HG03097 (cell line): ENCODE measurements around the gene ABI3BP.
A peak's percentile ranks its signal among the peaks of the same experiment; 100 is the strongest.

Experiments used
- ATAC-seq: cut with Tn5 transposase; IDR thresholded peaks from one replicate; pipeline ENCODE4 v1.9.1; 2021; ENCODE audit not compliant: unreplicated experiment, low FRiP score

The ABI3BP gene

DNA sequence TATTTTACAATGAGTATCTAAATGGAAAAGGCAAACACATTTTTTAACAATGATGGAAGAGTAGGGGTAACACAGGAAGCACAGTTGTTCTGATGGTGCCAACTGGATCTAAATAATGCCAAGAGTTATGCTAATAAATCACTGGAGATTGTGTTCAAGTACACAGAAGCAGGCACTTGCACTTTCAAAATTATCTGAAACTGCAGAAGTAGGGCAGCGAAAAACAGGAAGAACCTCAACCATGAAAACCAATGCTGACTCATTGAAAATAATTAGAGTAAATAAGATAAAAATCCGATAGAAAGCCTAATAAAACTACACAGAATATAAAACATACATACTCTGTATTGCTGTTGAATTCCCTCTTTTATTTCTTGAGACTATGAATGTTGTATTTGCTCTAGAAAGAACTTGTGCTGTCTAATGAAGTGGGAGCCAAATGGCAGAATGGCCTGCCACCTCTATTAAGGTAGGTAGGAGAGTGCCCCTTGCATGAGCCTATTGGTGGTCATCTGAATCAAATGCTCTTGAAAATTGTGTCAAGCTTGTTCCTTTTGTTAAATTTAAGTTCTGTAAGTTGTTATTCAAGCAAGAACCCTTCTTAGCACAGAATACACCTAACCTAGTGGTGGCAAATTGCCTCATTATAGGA, 93.7 kb downstream of the ABI3BP start:
- ATAC-seq, result peak; percentile 66

DNA sequence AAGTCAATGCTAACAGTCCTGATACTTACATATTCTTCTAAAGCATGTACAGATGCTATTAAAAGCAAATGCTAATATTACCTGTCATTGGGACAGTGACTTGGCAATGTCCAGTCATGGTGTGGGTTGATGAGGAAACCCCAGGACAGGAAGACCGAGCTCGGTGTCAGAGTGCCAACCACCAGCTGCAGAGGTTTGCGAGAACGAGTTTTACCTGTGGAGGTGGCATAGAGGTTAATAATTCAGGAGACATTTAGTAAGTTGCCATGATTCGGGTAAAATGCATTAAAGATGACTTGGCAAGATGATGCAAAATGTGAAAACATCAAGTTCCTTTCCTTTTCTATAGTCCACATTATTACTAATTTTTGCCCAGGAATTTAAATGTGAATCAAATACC, 94.5 kb downstream of the ABI3BP start:
- ATAC-seq, result no peak

DNA sequence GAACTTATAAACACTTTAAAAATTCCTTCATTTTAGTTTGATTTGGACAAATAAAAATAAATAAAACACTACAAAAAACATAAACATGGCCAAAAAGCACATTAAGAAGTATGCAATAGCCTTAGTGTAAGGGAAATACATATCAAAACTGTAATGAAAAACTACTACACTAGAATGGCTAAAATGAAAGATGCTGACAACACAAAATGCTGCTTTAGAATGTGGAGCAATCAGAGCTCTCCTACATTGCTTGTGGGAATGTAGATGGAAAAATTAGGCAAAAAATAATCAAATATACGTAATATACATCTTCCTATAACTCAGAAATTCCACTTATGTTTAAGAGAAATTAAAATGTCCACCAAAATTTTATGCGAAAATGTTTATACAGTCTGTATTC, 96.2 kb downstream of the ABI3BP start:
- ATAC-seq, result no peak

DNA sequence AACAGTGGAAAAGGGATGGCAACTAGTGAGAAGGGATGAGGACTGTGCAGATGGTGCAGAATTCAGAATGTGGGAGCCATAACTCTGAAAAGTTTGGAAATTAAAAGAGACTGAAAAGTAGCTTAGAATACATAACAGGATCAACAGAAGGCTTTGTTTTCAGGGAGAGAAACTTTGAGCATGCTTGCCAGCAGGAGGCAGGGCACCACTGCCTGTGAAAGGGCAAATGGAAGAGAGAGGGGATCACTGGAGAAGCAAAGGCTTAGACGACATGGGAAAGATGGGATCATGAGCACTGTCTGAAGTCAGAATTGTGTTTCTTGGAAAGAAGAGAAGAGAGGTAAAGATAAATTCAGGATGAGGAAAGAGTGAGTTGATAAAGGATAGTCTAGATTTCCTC, 99.6 kb downstream of the ABI3BP start:
- no peak for ATAC-seq

DNA sequence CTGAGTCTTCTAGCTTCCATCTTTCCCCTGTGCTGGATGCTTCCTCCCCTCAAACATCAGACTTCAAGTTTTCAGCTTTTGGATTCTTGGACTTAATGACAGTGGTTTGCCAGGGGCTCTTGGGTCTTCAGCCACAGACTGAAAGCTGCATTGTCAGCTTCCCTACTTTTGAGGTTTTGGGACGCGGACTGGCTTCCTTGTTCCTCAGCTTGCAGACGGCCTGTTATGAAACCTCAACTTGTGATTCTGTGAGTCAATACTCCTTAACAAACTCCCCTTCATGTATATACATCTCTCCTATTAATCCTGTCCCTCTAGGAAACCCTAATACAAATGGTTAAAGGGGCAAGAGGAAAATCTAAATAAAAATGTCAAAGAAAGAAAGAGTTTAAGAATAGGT, 100.1 kb downstream of the ABI3BP start:
- no peak for ATAC-seq

DNA sequence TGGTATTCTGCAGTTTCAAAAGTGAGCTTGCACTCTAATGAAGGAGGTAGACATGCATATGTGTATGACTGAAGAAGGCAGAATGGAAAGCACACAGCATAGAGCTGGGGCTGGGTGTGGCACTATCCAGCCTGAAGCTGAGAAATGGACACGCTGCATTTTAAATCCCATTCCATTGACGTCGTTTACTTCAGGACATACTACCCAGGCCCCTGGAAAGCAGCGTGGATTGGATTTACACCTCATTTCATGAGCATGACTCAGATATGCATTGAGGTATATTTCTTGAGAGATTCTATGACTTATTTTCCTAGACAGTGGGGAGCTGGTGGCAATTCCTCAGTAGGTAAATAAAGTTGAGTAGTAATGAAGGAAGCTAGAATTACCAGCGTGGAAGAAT, 101.4 kb downstream of the ABI3BP start:
- ATAC-seq, result no peak

DNA sequence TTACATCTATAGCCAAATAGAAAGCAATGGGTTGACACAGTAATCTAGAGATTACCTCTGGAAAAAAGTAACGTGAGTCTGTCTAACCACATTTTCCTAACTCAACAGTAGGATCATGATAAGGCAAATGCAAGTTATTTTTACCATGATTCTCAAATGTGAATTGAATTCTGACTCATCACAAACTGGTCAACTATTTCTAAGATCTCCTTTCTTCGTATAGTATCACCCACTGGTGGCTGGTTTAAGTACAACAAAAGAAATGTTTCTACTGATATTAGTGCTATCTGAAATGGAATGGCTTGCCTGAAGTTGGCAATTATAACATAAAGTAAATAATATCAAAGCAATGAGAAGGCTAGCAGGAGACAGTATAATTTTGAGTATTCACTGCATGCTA, 102.2 kb downstream of the ABI3BP start:
- no peak for ATAC-seq

DNA sequence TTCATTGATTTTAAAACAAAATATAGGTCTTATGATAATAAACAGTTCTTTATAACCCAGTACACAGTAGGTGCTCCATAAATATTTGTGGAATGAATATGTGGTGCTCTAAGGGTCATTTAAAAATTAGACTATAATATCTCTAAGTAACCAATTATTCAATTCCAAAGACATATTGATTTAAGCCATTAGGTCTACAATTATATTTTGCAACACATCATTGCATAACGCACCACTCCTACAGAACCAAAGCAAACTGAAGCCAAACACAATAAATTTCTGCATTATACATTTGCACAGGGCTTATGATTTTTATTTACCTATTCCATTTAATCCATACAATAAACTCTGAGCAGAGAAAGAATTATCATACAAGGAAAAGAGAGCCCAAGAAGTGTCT, 104.3 kb downstream of the ABI3BP start:
- no peak for ATAC-seq

DNA sequence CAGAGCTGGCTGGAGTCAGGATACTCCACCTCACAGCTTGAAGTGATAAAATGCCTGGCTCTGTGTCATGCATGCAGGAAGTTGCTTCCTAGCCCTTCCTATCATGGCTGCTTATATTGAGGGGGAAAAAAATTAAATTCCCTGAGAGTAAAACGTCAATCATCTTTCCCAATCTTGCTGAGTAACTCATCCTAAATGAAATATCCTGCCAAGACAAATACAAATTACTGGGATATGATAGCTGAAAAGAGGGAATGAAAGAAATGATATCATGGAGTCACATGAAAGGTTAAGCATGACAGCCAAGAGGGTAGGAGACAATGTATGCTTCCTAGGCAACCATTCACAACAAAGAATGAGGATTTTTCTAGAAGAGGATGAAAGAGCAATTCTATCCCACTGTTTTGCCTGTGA, 110.6 kb downstream of the ABI3BP start:
- no peak for ATAC-seq

DNA sequence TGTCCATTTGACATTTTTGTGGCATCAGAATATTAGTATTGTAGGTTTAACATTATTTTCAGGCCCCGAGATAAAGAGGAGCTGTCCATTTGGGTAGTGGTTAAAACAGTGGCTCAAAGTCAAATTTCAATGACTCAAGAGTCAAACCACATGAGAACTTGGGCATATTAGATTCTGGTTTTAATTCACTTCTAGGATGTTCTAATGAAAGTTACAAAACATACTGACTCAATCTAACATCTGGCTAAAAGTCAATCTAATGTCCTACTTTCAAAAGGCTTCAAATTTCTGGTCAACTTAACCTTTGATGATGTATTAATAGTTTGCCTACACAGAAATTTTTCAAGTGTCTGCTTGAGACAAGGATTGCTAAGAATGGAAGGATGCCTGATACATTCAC, 112.4 kb downstream of the ABI3BP start:
- no peak for ATAC-seq

DNA sequence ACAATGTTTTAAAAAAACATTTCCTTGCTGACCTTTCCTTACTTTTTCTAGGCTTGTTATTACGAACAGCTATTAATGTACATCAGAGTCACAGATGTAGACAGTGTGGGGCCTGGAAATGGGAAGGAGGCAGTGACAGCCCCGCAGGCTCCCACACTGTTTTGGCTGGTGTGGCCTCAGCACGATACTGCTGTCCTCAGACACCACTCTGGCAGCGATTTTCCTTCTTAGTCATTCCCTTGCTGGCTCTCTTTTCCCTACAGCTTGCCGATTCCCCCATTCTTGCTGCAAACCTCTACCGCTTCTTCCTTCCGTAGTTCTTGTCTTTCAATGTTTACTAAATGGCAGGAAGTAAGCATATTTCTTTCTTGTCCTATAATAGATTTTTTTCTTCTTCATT, 113.1 kb downstream of the ABI3BP start:
- ATAC-seq, result no peak

DNA sequence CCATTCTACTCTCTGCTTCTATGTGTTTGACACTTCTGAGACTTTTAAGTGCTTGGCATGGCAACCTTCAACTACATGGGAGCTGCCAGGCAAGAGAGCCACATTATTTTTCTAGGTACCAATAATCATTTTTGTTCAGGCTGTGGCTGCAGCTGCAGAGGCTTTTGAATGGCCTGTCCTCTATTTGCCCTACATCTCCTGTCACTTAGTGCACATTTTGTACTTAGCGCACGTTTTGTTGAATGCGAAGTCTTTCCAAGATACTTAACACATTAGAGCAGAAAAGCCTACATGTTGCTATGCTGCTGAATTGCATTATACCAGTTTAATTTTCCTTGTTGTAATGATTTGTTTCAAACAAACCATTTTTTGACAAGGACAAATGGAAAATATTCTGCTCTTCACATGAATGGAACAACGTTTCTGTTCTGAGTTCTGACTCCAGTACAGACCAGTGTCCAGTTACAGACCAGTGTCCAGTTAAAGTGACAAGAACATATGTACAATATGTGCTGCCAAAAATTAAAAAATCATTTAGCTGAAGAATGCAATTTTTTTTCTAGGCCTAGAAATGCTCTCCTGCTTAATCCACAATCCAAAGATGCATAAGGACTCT, 113.9 kb downstream of the ABI3BP start:
- ATAC-seq, result no peak

DNA sequence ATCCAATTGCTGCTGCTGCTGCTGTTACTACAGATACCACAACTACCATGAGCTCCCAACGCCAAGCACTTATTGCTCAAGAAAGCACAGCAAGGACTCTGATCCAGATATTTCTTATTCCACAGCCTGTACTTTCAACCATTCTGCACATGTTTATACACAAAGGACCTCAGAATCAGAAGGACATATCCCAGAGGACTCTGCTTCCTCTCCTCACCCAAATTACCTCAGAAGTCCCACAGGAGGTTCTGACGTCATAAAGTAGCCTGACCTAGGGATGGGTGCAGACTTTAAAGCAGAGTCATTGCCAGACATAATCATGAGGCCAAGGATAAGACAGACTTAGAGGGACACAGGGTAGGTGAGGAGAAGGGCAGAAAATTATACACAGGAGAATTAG, 115.9 kb downstream of the ABI3BP start:
- no peak for ATAC-seq

DNA sequence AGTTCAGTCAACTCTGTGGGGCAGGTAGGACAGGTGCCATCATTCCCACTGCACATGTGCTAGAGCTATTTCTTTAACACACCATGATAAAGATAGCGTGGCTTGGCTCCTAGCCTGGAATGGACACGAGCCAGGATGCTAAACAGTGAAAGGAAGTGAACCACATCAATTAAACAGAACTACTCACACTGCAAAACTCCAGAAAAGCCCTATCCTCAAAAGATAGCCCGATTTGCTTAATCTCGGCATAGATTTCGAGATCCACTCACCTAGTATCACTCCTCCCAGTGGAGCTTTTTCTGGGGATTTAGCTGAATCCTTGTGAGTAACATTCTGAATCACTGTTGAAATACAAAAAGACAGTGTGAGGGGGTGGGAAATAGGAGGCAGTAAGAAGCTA, 118.0 kb downstream of the ABI3BP start:
- no peak for ATAC-seq

DNA sequence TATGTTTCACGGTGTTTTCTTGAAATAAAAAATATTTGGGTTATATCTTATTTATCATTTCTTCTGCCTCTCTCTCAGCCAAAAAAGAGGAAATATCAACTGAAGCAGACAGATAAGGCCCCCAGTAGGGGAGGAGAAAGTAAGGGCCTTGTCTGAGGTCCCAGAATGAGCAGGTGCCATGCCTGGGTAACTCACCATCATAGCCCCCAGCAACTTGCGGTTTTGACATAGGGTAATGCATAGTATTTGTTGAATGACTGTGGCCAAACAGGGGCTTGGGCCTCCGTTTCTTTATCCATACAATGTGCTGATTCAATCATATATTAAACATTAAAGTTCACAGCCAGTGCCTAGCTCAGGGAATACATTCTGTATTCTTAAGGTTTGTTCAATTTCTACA, 119.6 kb downstream of the ABI3BP start:
- ATAC-seq, result no peak

DNA sequence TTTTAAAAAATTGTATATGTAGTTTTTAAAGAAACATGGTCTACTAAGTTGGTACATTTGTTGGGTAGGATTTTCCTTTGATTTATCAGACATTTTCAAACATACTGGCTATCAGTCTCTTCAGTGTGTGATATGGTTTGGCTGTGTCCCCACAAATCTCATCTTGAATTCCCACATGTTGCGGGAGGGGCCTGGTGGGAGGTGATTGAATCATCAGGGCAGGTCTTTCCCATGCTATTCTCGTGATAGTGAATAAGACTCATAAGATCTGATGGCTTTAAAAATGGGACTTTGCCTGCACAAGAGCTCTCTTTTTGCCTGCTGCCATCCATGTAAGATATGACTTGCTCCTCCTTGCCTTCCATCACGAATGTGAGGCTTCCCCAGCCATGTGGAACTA, 121.9 kb downstream of the ABI3BP start:
- no peak for ATAC-seq

DNA sequence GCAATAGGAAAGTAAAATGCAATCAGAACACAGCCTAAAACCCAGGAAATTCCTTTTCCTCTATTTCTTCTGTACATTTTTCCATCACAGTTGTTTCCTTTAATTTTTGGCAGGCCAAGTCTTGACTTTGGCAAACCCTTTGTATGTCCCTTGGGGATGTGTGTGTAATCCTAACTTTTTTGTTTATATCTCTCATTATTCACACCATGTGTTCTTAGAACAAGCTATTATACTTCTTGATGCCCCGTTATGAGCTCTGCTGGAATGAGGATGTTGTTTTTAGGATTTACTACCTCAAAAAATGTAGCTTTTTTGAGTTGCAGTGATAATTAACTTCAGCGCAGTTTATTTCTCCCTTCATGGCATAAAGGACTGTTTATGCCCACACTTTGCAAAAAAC, 123.4 kb downstream of the ABI3BP start:
- ATAC-seq, result no peak

DNA sequence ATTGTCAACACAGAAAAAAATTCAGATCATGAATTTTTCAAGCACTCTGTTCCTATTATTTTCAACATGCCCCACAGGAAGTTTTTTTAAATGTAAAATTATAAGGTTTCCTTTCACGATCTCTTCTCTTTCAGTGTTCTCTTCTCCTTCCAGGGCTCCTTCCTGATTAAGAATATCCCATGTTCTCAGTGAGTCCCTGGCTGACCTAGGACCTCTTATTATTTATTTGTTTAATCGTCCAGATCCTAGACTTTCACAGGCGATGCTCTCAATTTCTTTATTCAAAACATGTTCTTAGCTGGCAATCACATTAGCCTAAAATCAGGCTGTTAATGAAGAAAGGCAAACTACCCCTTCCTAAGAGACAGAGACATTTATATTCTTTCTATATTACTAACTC, 124.3 kb downstream of the ABI3BP start:
- no peak for ATAC-seq

DNA sequence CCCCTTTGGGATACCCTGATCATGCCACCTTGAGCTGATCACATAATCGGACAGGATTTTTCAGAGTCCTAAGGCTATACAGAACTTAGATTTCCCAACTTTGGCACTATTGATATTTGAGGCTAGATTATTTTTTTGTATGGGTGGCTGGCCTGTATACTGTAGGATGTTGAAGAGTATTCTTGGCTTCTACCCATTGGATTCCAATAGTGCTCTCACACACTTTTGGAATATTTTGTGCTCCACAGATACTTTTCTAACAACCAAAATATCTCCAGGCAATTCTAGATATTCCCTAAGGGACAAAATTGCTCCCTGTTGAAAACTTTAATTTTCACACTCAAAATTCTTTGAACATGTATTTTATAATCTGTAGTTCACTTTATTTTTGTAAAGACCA, 125.1 kb downstream of the ABI3BP start:
- no peak for ATAC-seq

DNA sequence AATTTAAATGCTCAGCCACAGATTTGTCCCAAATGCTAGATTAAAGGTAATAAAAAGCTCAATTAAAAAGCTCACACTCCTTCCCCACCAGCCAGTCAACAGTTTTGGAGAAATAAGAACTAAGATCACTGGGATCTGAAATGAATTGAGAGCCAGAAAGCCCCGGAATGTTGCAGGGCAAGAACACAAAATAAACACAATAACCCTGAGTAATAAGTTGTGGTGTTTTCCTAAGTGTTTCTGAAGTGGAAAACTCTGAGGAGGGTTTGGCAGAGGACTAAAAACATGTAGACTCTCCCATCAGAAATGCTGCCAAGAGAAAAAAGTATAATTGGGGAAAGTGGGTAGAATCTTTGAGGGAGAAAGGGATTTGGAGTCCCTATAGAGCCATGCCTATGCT, 127.8 kb downstream of the ABI3BP start:
- ATAC-seq, result no peak

DNA sequence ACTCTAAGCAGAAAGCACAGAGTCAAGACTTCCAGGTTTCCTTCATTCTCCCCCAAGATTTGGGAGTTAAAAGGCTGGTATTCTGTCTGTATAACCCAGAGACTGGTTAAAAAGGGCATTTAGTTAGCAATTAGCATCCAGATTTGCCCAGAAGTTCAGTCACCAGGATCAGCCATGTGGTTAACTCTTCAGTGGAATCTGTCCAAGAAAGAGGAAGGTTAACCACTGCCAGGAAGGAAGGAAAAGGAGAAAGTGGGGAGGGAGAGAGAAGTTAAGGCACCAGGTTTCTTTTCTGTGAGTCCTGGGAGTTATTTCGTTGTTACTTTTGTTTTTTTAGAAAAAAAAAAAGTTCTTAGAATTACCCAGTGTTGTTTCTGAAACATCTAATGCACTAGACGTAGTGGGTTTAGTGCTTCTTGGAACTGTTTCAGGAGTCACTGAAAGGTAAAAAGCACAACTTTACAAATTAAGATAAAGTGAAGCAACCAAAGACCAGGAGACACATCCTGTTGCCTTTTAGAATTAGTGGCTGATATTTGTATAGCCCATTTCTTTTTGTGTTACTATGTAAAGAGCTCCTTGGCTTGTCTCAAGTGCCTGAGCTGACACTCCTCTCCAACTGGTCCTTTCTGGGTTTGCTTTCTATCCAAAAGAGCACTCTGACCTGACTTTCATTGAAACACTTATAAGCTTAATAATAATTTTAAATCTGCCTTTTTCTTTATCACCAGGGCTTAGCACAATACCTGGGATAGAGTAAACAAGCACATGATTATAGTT, 128.6 kb downstream of the ABI3BP start:
- no peak for ATAC-seq

DNA sequence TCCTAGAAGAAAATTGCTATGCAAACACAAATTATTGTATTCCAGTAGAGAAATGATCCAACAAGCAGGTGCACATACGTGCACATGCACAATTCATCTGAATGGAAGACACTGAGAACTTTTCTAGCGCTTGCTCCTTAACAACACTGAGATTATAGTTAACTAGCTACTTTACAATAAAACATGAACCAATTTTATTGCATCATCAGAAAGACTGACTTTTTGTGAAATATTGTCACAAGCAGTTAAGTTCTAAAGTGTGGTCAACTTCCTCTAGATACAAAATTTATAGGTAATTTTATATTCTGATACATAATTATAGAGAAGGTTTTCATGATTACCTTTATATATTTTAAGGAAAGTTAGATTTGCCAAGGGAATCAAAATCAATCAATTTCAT, 135.4 kb downstream of the ABI3BP start:
- ATAC-seq, result no peak
